ENCODE measurements around the gene LEFTY1. TPM values are rescaled to one million over a fixed set of nuclear protein-coding genes. Genes with fewer than 3 reads are reported as not detected.

The LEFTY1 gene
- total and polyA plus RNA-seq, 2 of the 13 experiments (the other 11 are each of a cell fraction or from before 2014, with no cell fraction given): 0.29 to 0.79 TPM

DNA sequence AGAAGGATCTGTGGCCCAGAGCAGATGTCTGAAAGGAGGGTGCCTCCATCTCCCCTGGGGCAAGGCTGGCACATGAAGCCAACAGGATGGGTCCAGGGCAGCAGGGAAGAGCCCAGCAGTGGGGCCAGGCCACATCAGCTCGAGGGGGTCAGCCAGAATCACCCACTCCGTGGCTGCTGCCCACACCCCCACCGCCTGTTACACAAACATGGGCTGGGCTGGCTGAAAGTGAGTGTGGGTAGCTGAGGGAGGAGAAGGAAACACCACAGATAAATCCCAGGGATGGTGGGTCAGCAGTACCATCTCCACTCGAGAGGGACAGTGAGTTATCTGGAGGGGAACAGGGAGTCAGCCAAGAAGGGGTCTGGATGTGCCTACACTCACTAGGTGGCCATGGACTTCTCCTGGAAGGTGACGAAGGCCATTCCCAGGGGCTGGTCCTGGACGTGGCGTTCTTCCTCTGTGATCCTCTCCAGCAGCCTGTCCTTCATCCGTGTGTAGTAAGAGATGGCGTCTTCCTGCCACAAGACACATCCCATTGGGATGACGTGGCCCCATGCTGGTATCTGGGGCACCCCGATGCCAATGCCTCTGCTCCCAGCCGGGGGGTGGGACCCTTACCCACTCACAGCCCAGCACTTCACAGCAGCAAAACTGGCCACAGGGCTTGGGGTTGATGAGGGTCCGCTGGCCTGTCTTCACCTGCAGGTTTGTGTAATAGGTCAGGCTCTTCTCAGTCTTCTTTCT, 26.9 kb downstream of the LEFTY1 start:
- no TSS peak for BruUV-seq (replicated peaks)
- Histone ChIP-seq H3K27me3 (ENCODE audit: control insufficient read depth in 1 of 2, insufficient read depth in 2 of 2, low read length in 2 of 2) (no peaks in the 10 kb centered on the region), H3K4me1 (ENCODE audit: insufficient read depth, low read length) (peaks cover 12% of the 10 kb centered on the region), H4K20me1 (ENCODE audit: insufficient read depth, low read length) (no peaks in the 10 kb centered on the region), H2AFZ (ENCODE audit: low read length) (no peak overlapping the region), H3K79me2 (ENCODE audit: insufficient read depth, low read length) (no peaks in the 10 kb centered on the region), H3K4me2 (ENCODE audit: low read depth, low read length) (no peak overlapping the region), H3K27ac (ENCODE audit: extremely low read length, insufficient read depth, low read length) (no peak overlapping the region), H3K4me3 (replicated peaks in 1 of 3; ENCODE audit: insufficient read depth in 1 of 3, low read depth in 2 of 3, low read length in 3 of 3) (no peak overlapping the region), H3K36me3 (replicated peaks in 1 of 2; ENCODE audit: control insufficient read depth in 1 of 2, insufficient read depth in 2 of 2, low read length in 2 of 2) (peaks cover 27 to 70% of the 10 kb centered on the region in 2 experiments; a peak in 4 of 5 replicates), H3K9ac (ENCODE audit: insufficient read depth, low read depth, low read length) (no peak overlapping the region), H3K9me3 (ENCODE audit: low read length) (no peaks in the 10 kb centered on the region)
- ATAC-seq (no peak), DNase-seq (ENCODE audit: low spot score) (no peak), FAIRE-seq (no peak)
- POLR2A ChIA-PET: no interaction called here
- 95% methylated on average over 13 of the region's 13 CpGs for WGBS (ENCODE audit: low lambda C conversion rate)
- TF ChIP-seq ZNF558 (CRISPR knock-in tag; IDR thresholded peaks at IDR 0.05; ENCODE audit: borderline replicate concordance) (no peak), PAX8 (CRISPR knock-in tag; IDR thresholded peaks at IDR 0.05; ENCODE audit: borderline replicate concordance) (no peak), ZBTB10 (CRISPR knock-in tag; IDR thresholded peaks at IDR 0.05; ENCODE audit: borderline replicate concordance) (no peak), BRCA1 (CRISPR knock-in tag; IDR thresholded peaks at IDR 0.05) (no peak), AGO1 (IDR thresholded peaks at IDR 0.05; ENCODE audit: low read depth, low read length, poor library complexity, severe bottlenecking) (no peak), ZNF710 (CRISPR knock-in tag; IDR thresholded peaks at IDR 0.05; ENCODE audit: borderline replicate concordance) (no peak)
- TF ChIP-seq, protein P1, sequence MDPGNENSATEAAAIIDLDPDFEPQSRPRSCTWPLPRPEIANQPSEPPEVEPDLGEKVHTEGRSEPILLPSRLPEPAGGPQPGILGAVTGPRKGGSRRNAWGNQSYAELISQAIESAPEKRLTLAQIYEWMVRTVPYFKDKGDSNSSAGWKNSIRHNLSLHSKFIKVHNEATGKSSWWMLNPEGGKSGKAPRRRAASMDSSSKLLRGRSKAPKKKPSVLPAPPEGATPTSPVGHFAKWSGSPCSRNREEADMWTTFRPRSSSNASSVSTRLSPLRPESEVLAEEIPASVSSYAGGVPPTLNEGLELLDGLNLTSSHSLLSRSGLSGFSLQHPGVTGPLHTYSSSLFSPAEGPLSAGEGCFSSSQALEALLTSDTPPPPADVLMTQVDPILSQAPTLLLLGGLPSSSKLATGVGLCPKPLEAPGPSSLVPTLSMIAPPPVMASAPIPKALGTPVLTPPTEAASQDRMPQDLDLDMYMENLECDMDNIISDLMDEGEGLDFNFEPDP (CRISPR knock-in tag; conservative IDR thresholded peaks at IDR 0.05): no peak
- CTCF ChIA-PET (ENCODE audit: low intra/inter-chr PET ratio, low total read pairs): no interaction called here
- in situ Hi-C loops (cut with HindIII; ENCODE audit: extremely low pct_ligation_motif_present, low pct_unique_long_range_greater_than_20kb): no loop called here
- intact Hi-C loops (cut with micrococcal nuclease; ENCODE audit: unreplicated experiment): no loop called here
